GM18508 (cell line): Measurements from ENCODE around the gene COL26A1.
"Not testable (repeated sequence)": the region's sequence is repeated elsewhere in the genome, so short reads cannot be mapped to it uniquely, and the experiment has no call there.

Experiments used
- ATAC-seq: cut with Tn5 transposase; IDR thresholded peaks from one replicate; pipeline ENCODE4 v1.9.1; 2021; ENCODE audit warnings: moderate number of reproducible peaks; ENCODE audit not compliant: insufficient read depth, unreplicated experiment

COL26A1 gene

GRCh38 chr7:101546308-101546936 is 183.7 kb downstream of the COL26A1 start:
- ATAC-seq = no peak

GRCh38 chr7:101547022-101547915 is 184.6 kb downstream of the COL26A1 start:
- no peak for ATAC-seq

- no peak for ATAC-seq
Observed at GRCh38 chr7:101547916-101548661, 185.4 kb downstream of the COL26A1 start.

GRCh38 chr7:101549734-101550133 is 187.1 kb downstream of the COL26A1 start:
- no peak for ATAC-seq

GRCh38 chr7:101550641-101551541 is 188.2 kb downstream of the COL26A1 start:
- ATAC-seq = no peak

- ATAC-seq = no peak
Observed at GRCh38 chr7:101553018-101553770, 190.5 kb downstream of the COL26A1 start.

GRCh38 chr7:101553771-101554445 is 191.2 kb downstream of the COL26A1 start:
- ATAC-seq = no peak

GRCh38 chr7:101554584-101555268 is 192.1 kb downstream of the COL26A1 start:
- ATAC-seq = no peak

GRCh38 chr7:101555269-101555920 is 192.7 kb downstream of the COL26A1 start:
- ATAC-seq = no peak

GRCh38 chr7:101555921-101556275 is 193.2 kb downstream of the COL26A1 start:
- no peak for ATAC-seq

GRCh38 chr7:101556453-101556968 is 193.8 kb downstream of the COL26A1 start:
- no peak for ATAC-seq

GRCh38 chr7:101557421-101557820 is 194.7 kb downstream of the COL26A1 start:
- no peak for ATAC-seq

- no peak for ATAC-seq
Observed at GRCh38 chr7:101557978-101558741, 195.5 kb downstream of the COL26A1 start.

- ATAC-seq = no peak
Observed at GRCh38 chr7:101558742-101559325, 196.2 kb downstream of the COL26A1 start.

- ATAC-seq = no peak
Observed at GRCh38 chr7:101559586-101559985, 196.9 kb downstream of the COL26A1 start.

GRCh38 chr7:101560021-101560420 is 197.3 kb downstream of the COL26A1 start:
- ATAC-seq = not testable (repeated sequence)
